HepG2 (cell line): ENCODE data around the gene SETD2. TPM values are rescaled to one million over a fixed set of nuclear protein-coding genes. Genes with fewer than 3 reads are reported as not detected.
A peak's percentile ranks its signal among the peaks of the same experiment; 100 is the strongest.

Experiments
- FOXJ3 ChIP-seq: sonication (generic); formaldehyde crosslinking; IDR thresholded peaks from 2 replicates; pipeline ENCODE4 v1.4.0; 2020; ENCODE audit warnings: missing genetic modification reagents, mild to moderate bottlenecking, borderline replicate concordance
- FOXO1 ChIP-seq: sonication (generic); formaldehyde crosslinking; IDR thresholded peaks from 2 replicates; pipeline ENCODE4 v1.4.0; 2020; ENCODE audit warnings: missing genetic modification reagents
- HDAC2 ChIP-seq: sonication (generic); formaldehyde crosslinking; IDR thresholded peaks from 2 replicates; pipeline ENCODE4 v1.4.0; 2020; ENCODE audit warnings: missing genetic modification reagents
- HMG20B ChIP-seq: conservative IDR thresholded peaks from 2 replicates; pipeline ENCODE4 v1.6.1; 2016; ENCODE audit warnings: missing genetic modification reagents, missing compliant biosample characterization
- HNF1B ChIP-seq: sonication (generic); formaldehyde crosslinking; IDR thresholded peaks from 2 replicates; pipeline ENCODE4 v1.5.1; 2020; ENCODE audit warnings: mild to moderate bottlenecking, moderate library complexity, missing genetic modification reagents
- MED13 ChIP-seq: sonication (generic); formaldehyde crosslinking; IDR thresholded peaks from 2 replicates; pipeline ENCODE4 v1.5.0; 2020; ENCODE audit warnings: missing genetic modification reagents
- MTA1 ChIP-seq: sonication (generic); formaldehyde crosslinking; IDR thresholded peaks from 2 replicates; pipeline ENCODE4 v1.4.0; 2020; ENCODE audit warnings: missing genetic modification reagents, mild to moderate bottlenecking, borderline replicate concordance
- NONO ChIP-seq, 2 experiments: fragments of 450-650 bp in 1 of 2; sonication (generic) in 1 of 2; formaldehyde crosslinking in 1 of 2; IDR thresholded peaks in 1 of 2; conservative IDR thresholded peaks in 1 of 2; 2 replicates each; pipeline versions ENCODE4 v1.6.1 to v1.8.0; 2017 to 2022; ENCODE audit warnings: mild to moderate bottlenecking in 1 of 2, missing genetic modification reagents in 1 of 2, moderate library complexity in 1 of 2
- PHF21A ChIP-seq: sonication (generic); formaldehyde crosslinking; IDR thresholded peaks from 2 replicates; pipeline ENCODE4 v1.5.0; 2020; ENCODE audit warnings: mild to moderate bottlenecking, missing genetic modification reagents
- POGZ ChIP-seq: sonication (generic); formaldehyde crosslinking; IDR thresholded peaks from 2 replicates; pipeline ENCODE4 v1.4.0; 2020; ENCODE audit warnings: mild to moderate bottlenecking, missing genetic modification reagents
- RXRB ChIP-seq: IDR thresholded peaks from 2 replicates; pipeline ENCODE4 v1.6.1; 2016; ENCODE audit warnings: borderline replicate concordance, missing genetic modification reagents, missing compliant biosample characterization
- SIX4 ChIP-seq: sonication (generic); formaldehyde crosslinking; IDR thresholded peaks from 2 replicates; pipeline ENCODE4 v1.4.0; 2020; ENCODE audit warnings: missing genetic modification reagents
- TBX2 ChIP-seq: sonication (generic); formaldehyde crosslinking; IDR thresholded peaks from 2 replicates; pipeline ENCODE4 v1.5.0; 2020; ENCODE audit warnings: missing genetic modification reagents, mild to moderate bottlenecking, borderline replicate concordance
- TCF7 ChIP-seq: sonication (generic); IDR thresholded peaks from 2 replicates; pipeline ENCODE4 v1.6.1; 2016; ENCODE audit warnings: antibody characterized with exemption, low read depth
- ZBTB26 ChIP-seq: IDR thresholded peaks from 2 replicates; pipeline ENCODE4 v1.6.1; 2016; ENCODE audit warnings: missing compliant biosample characterization, missing genetic modification reagents, borderline replicate concordance
- ZBTB7B ChIP-seq: sonication (generic); formaldehyde crosslinking; IDR thresholded peaks from 2 replicates; pipeline ENCODE4 v1.4.0; 2020; ENCODE audit warnings: missing genetic modification reagents
- ZNF205 ChIP-seq: IDR thresholded peaks from 2 replicates; pipeline ENCODE4 v1.6.1; 2018; ENCODE audit warnings: missing biosample characterization, missing genetic modification reagents
- ZNF333 ChIP-seq: sonication (generic); formaldehyde crosslinking; IDR thresholded peaks from 2 replicates; pipeline ENCODE4 v1.4.0; 2020; ENCODE audit warnings: mild to moderate bottlenecking, missing genetic modification reagents, borderline replicate concordance
- ZNF350 ChIP-seq: sonication (generic); formaldehyde crosslinking; IDR thresholded peaks from 2 replicates; pipeline ENCODE4 v1.4.0; 2020; ENCODE audit warnings: mild to moderate bottlenecking, low read depth, missing genetic modification reagents, borderline replicate concordance
- ZNF503 ChIP-seq: sonication (generic); formaldehyde crosslinking; IDR thresholded peaks from 2 replicates; pipeline ENCODE4 v1.4.0; 2020; ENCODE audit warnings: missing genetic modification reagents
- ZNF550 ChIP-seq: sonication (generic); formaldehyde crosslinking; IDR thresholded peaks from 2 replicates; pipeline ENCODE4 v1.4.0; 2020; ENCODE audit warnings: mild to moderate bottlenecking, missing genetic modification reagents, borderline replicate concordance
- ZNF710 ChIP-seq: sonication (generic); formaldehyde crosslinking; IDR thresholded peaks from 2 replicates; pipeline ENCODE4 v1.5.0; 2020; ENCODE audit warnings: mild to moderate bottlenecking, missing genetic modification reagents, borderline replicate concordance
- ZSCAN22 ChIP-seq: sonication (generic); formaldehyde crosslinking; IDR thresholded peaks from 2 replicates; pipeline ENCODE4 v1.4.0; 2020; ENCODE audit warnings: mild to moderate bottlenecking, missing genetic modification reagents
- polyA plus RNA-seq, 8 experiments: library from polyadenylated mRNA; depleted of rRNA in 3 of 8; stranded (reverse) in 7 of 8; unstranded in 1 of 8; fragments of >200 nt; fragmentation: Illumina TruSeq in 4 of 8; extraction: Trizol in 4 of 8; gene quantifications; 2 replicates each; pipeline versions ENCODE4 v1.2.1 to v1.2.3, GENCODE V29; 2011 to 2016; ENCODE audit warnings: low read depth in 4 of 8, missing spikeins in 1 of 8, mixed read lengths in 1 of 8; ENCODE audit not compliant: insufficient read depth in 1 of 8
- total RNA-seq, 5 experiments: library from RNA; depleted of rRNA; stranded (reverse); fragments of >200 nt; fragmentation: Illumina TruSeq; extraction: Trizol; gene quantifications; 2 replicates each; pipeline ENCODE4 v1.2.3, GENCODE V29; 2016; ENCODE audit warnings: low read depth in 1 of 5

SETD2 gene
- total and polyA plus RNA-seq, 2 of the 13 experiments (the other 11 are each of a cell fraction or from before 2014, with no cell fraction given), result 14.2 to 24.2 TPM

GRCh38 chr3:46970391-46971091 lies 193.4 kb downstream of the SETD2 start (continued):
- TF ChIP-seq FOXJ3 (CRISPR knock-in tag), result peak; percentile 81; the same call in 1 of the 2 replicates
- peak; percentile 37; the same call in 1 of the 2 replicates for TF ChIP-seq ZNF350 (CRISPR knock-in tag)
- peak; percentile 56 for TF ChIP-seq MTA1 (CRISPR knock-in tag)
- TF ChIP-seq ZBTB7B (CRISPR knock-in tag), result peak; percentile 85
- peak; percentile 86 for TF ChIP-seq FOXO1
- TF ChIP-seq PHF21A, result peak; percentile 86
- TF ChIP-seq TCF7, result peak; percentile 23; the same call in 1 of the 2 replicates
- TF ChIP-seq ZNF503 (CRISPR knock-in tag), result peak; percentile 83; the same call in 1 of the 2 replicates
- peak; percentile 85 for TF ChIP-seq ZNF710 (CRISPR knock-in tag)
- no peak for TF ChIP-seq ZNF550 (CRISPR knock-in tag)
- peak; percentile 45; the same call in 1 of the 2 replicates for TF ChIP-seq HMG20B (CRISPR knock-in tag)
- no peak for TF ChIP-seq ZSCAN22
- no peak for TF ChIP-seq MED13 (CRISPR knock-in tag)
- TF ChIP-seq ZNF205 (CRISPR knock-in tag), result peak; percentile 87; the same call in 1 of the 2 replicates
- TF ChIP-seq NONO (IDR thresholded peaks at IDR 0.05), result no peak
- peak; percentile 72 for TF ChIP-seq NONO (CRISPR knock-in tag; conservative IDR thresholded peaks at IDR 0.05)
- peak; percentile 54 for TF ChIP-seq SIX4
- peak; percentile 91 for TF ChIP-seq HDAC2 (CRISPR knock-in tag)
- TF ChIP-seq POGZ, result peak; percentile 32; the same call in 1 of the 2 replicates
- peak; percentile 99 for TF ChIP-seq HNF1B
- peak; percentile 98 for TF ChIP-seq ZBTB26 (CRISPR knock-in tag)
- TF ChIP-seq TBX2 (CRISPR knock-in tag), result 0 out of 2 replicates have a peak, but pooled peaks have one; percentile 67
- TF ChIP-seq RXRB (CRISPR knock-in tag), result peak; percentile 100
- TF ChIP-seq ZNF333, result no peak
